WTC11 (cell line): ENCODE data around the gene SERPINB1.

Source experiments
- ATF3 ChIP-seq: sonication (generic); formaldehyde crosslinking; conservative IDR thresholded peaks from 2 replicates; pipeline ENCODE4 v1.8.1; 2022; ENCODE audit warnings: mild to moderate bottlenecking, missing genetic modification reagents
- CTCF ChIP-seq: fragments of 200-600 bp; IDR thresholded peaks from 2 replicates; pipeline ENCODE4 v1.8.0; 2022; ENCODE audit warnings: antibody characterized with exemption
- HMGA2 ChIP-seq: fragments of 250-450 bp; sonication (Bioruptor Pico); IDR thresholded peaks from 2 replicates; pipeline ENCODE4 v1.4.0; 2021; ENCODE audit warnings: mild to moderate bottlenecking, moderate library complexity
- IRF1 ChIP-seq: sonication (generic); formaldehyde crosslinking; IDR thresholded peaks from 2 replicates; pipeline ENCODE4 v1.8.0; 2023; ENCODE audit warnings: missing genetic modification reagents
- MAX ChIP-seq: sonication (generic); formaldehyde crosslinking; IDR thresholded peaks from 2 replicates; pipeline ENCODE4 v1.8.0; 2022; ENCODE audit warnings: mild to moderate bottlenecking, missing genetic modification reagents
- NFE2L1 ChIP-seq: sonication (generic); formaldehyde crosslinking; IDR thresholded peaks from 2 replicates; pipeline ENCODE4 v1.8.1; 2023; ENCODE audit warnings: missing genetic modification reagents
- RORB ChIP-seq: fragments of 250-450 bp; sonication (Bioruptor Pico); IDR thresholded peaks from 2 replicates; pipeline ENCODE4 v1.9.0; 2021; ENCODE audit warnings: mild to moderate bottlenecking
- SMAD3 ChIP-seq: sonication (generic); formaldehyde crosslinking; IDR thresholded peaks from 2 replicates; pipeline ENCODE4 v1.8.0; 2022; ENCODE audit warnings: missing genetic modification reagents, mild to moderate bottlenecking, borderline replicate concordance
- SP1 ChIP-seq: sonication (generic); formaldehyde crosslinking; conservative IDR thresholded peaks from 2 replicates; pipeline ENCODE4 v1.8.1; 2022; ENCODE audit warnings: missing genetic modification reagents
- ZNF138 ChIP-seq: sonication (generic); formaldehyde crosslinking; conservative IDR thresholded peaks from 2 replicates; pipeline ENCODE4 v1.8.1; 2022; ENCODE audit warnings: mild to moderate bottlenecking, moderate library complexity, missing genetic modification reagents
- ZNF416 ChIP-seq: fragments of 250-450 bp; sonication (Bioruptor Pico); IDR thresholded peaks from 2 replicates; pipeline ENCODE4 v1.9.0; 2021; ENCODE audit warnings: mild to moderate bottlenecking, inconsistent platforms
- ZNF512 ChIP-seq: sonication (generic); formaldehyde crosslinking; IDR thresholded peaks from 2 replicates; pipeline ENCODE4 v1.8.1; 2022; ENCODE audit warnings: missing genetic modification reagents, borderline replicate concordance

GRCh38 chr6:2791450-2791974, 50.2 kb downstream of the SERPINB1 start:
- TF ChIP-seq CTCF (no peak), ZNF512 (no peak), IRF1 (no peak), NFE2L1 (no peak), RORB (CRISPR knock-in tag) (no peak), SMAD3 (CRISPR knock-in tag) (no peak), SP1 (CRISPR knock-in tag) (no peak), MAX (CRISPR knock-in tag) (no peak), HMGA2 (CRISPR knock-in tag) (no peak), ATF3 (CRISPR knock-in tag) (no peak), ZNF416 (CRISPR knock-in tag) (no peak), ZNF138 (CRISPR knock-in tag) (no peak)
